OCI-LY7 (cell line): Measurements from ENCODE around the gene ADD2.

ENCODE experiments used
- CTCF ChIP-seq: fragments of 200-600 bp; sonication (generic); conservative IDR thresholded peaks from 2 replicates; pipeline ENCODE4 v1.5.1; 2014; ENCODE audit warnings: mild to moderate bottlenecking, antibody characterized with exemption, low read length, moderate library complexity, mixed read lengths
- EZH2phosphoT487 ChIP-seq: fragments of 200-600 bp; sonication (generic); IDR thresholded peaks from 2 replicates; pipeline ENCODE4 v1.6.1; 2018; ENCODE audit warnings: low read depth, borderline replicate concordance, mild to moderate bottlenecking, mixed run types, antibody characterized with exemption, low read length, moderate library complexity, mixed read lengths

- no peak for TF ChIP-seq CTCF
- no peak for TF ChIP-seq EZH2phosphoT487
These were observed 135.0 kb downstream of the ADD2 start for GRCh38 chr2:70632966-70633365.
